H9 (cell line): Measurements from ENCODE around the gene DUS2. TPM values are rescaled to one million over a fixed set of nuclear protein-coding genes. Genes with fewer than 3 reads are reported as not detected.
"Not testable (repeated sequence)": the region's sequence is repeated elsewhere in the genome, so short reads cannot be mapped to it uniquely, and the experiment has no call there.

ENCODE experiments used
- DNase-seq: peaks from one replicate; pipeline ENCODE4 v3.0.0-alpha.2; 2017
- H2AFZ ChIP-seq: one replicate; pipeline ENCODE4 v1.6.1; 2013; ENCODE audit warnings: mild to moderate bottlenecking, low read length, control low read depth, moderate library complexity
- H2AK5ac ChIP-seq: 2 replicates; pipeline ENCODE4 v1.6.1; 2013; ENCODE audit warnings: low read length, control low read depth, mixed read lengths; ENCODE audit not compliant: insufficient read length
- H2BK120ac ChIP-seq: one replicate; pipeline ENCODE4 v1.6.1; 2013; ENCODE audit warnings: low read depth, mild to moderate bottlenecking, low read length, control low read depth, inconsistent platforms; ENCODE audit not compliant: poor library complexity, severe bottlenecking
- H2BK12ac ChIP-seq: 2 replicates; pipeline ENCODE4 v1.6.1; 2013; ENCODE audit warnings: low read length, control low read depth, mixed read lengths, low read depth; ENCODE audit not compliant: insufficient read length
- H2BK15ac ChIP-seq: 2 replicates; pipeline ENCODE4 v1.6.1; 2013; ENCODE audit warnings: low read depth, low read length, control low read depth
- H2BK20ac ChIP-seq: one replicate; pipeline ENCODE4 v1.6.1; 2013; ENCODE audit warnings: low read depth, mild to moderate bottlenecking, low read length, control low read depth, inconsistent platforms; ENCODE audit not compliant: poor library complexity, severe bottlenecking
- H2BK5ac ChIP-seq: 2 replicates; pipeline ENCODE4 v1.6.1; 2013; ENCODE audit warnings: low read length, control low read depth, mixed read lengths; ENCODE audit not compliant: insufficient read length
- H3K14ac ChIP-seq: 2 replicates; pipeline ENCODE4 v1.6.1; 2013; ENCODE audit warnings: low read length, control low read depth; ENCODE audit not compliant: insufficient read depth
- H3K18ac ChIP-seq: 2 replicates; pipeline ENCODE4 v1.6.1; 2013; ENCODE audit warnings: low read depth, mild to moderate bottlenecking, mixed read lengths, low read length, control low read depth; ENCODE audit not compliant: insufficient read length
- H3K23ac ChIP-seq: 2 replicates; pipeline ENCODE4 v1.6.1; 2013; ENCODE audit warnings: low read length, control low read depth, mixed read lengths, low read depth; ENCODE audit not compliant: insufficient read length
- H3K23me2 ChIP-seq: 2 replicates; pipeline ENCODE4 v1.6.1; 2013; ENCODE audit warnings: low read depth, mild to moderate bottlenecking, mixed read lengths, low read length, control low read depth; ENCODE audit not compliant: insufficient read length, poor library complexity, severe bottlenecking
- H3K27ac ChIP-seq: 2 replicates; pipeline ENCODE4 v1.5.1; 2013; ENCODE audit warnings: low read length, control low read depth, mixed read lengths, low read depth; ENCODE audit not compliant: insufficient read length
- H3K27me3 ChIP-seq: 2 replicates; pipeline ENCODE4 v1.6.1; 2013; ENCODE audit warnings: low read length, control low read depth, inconsistent platforms; ENCODE audit not compliant: insufficient read depth
- H3K4ac ChIP-seq: 2 replicates; pipeline ENCODE4 v1.6.1; 2013; ENCODE audit warnings: low read depth, mild to moderate bottlenecking, control low read depth, inconsistent platforms, low read length, moderate library complexity
- H3K4me1 ChIP-seq: 2 replicates; pipeline ENCODE4 v1.6.1; 2013; ENCODE audit warnings: low read length, control low read depth, inconsistent platforms; ENCODE audit not compliant: insufficient read depth
- H3K4me2 ChIP-seq: 2 replicates; pipeline ENCODE4 v1.6.1; 2013; ENCODE audit warnings: low read length, control low read depth, mixed read lengths; ENCODE audit not compliant: insufficient read length, insufficient read depth
- H3K56ac ChIP-seq: 2 replicates; pipeline ENCODE4 v1.6.1; 2013; ENCODE audit warnings: low read depth, mild to moderate bottlenecking, mixed read lengths, low read length, control low read depth; ENCODE audit not compliant: insufficient read length
- H3K79me1 ChIP-seq: 2 replicates; pipeline ENCODE4 v1.6.1; 2013; ENCODE audit warnings: low read depth, mild to moderate bottlenecking, moderate library complexity, low read length, control low read depth, inconsistent platforms; ENCODE audit not compliant: insufficient read depth, poor library complexity, severe bottlenecking
- H3K79me2 ChIP-seq: 2 replicates; pipeline ENCODE4 v1.6.1; 2013; ENCODE audit warnings: low read length, control low read depth, inconsistent platforms; ENCODE audit not compliant: insufficient read depth
- H3K9ac ChIP-seq: 2 replicates; pipeline ENCODE4 v1.6.1; 2013; ENCODE audit warnings: low read length, control low read depth, mixed read lengths; ENCODE audit not compliant: insufficient read length; ENCODE audit errors: extremely low read depth
- H3K9me3 ChIP-seq: one replicate; pipeline ENCODE4 v1.6.1; 2013; ENCODE audit warnings: low read depth, low read length, inconsistent platforms; ENCODE audit not compliant: control insufficient read depth
- H3T11ph ChIP-seq: one replicate; pipeline ENCODE4 v1.6.1; 2013; ENCODE audit warnings: mild to moderate bottlenecking, low read length, control low read depth, inconsistent platforms
- H4K20me1 ChIP-seq: one replicate; pipeline ENCODE4 v1.6.1; 2013; ENCODE audit not compliant: control insufficient read depth, insufficient read length, insufficient read depth
- H4K5ac ChIP-seq: 2 replicates; pipeline ENCODE4 v1.6.1; 2013; ENCODE audit warnings: low read depth, mild to moderate bottlenecking, mixed read lengths, low read length, control low read depth; ENCODE audit not compliant: insufficient read length
- H4K8ac ChIP-seq: replicated peaks from 2 replicates; pipeline ENCODE4 v1.6.1; 2013; ENCODE audit warnings: low read length, control low read depth, mixed read lengths, low read depth; ENCODE audit not compliant: insufficient read length
- H4K91ac ChIP-seq: 2 replicates; pipeline ENCODE4 v1.6.1; 2013; ENCODE audit warnings: low read depth, mild to moderate bottlenecking, moderate library complexity, mixed read lengths, low read length, control low read depth; ENCODE audit not compliant: insufficient read length
- H3K27ac Mint-ChIP-seq, 3 experiments: 2 replicates in 2 of 3; 3 replicates in 1 of 3; pipeline ENCODE4 v1.8.0; 2020 to 2021; ENCODE audit warnings: mixed read lengths in 3 of 3, mild to moderate bottlenecking in 1 of 3, moderate library complexity in 1 of 3
- H3K27me3 Mint-ChIP-seq: 2 replicates; pipeline ENCODE4 v1.8.0; 2021; ENCODE audit warnings: low read depth, mild to moderate bottlenecking, moderate library complexity, mixed read lengths
- H3K36me3 Mint-ChIP-seq, 3 experiments: 2 replicates in 2 of 3; 3 replicates in 1 of 3; pipeline ENCODE4 v1.8.0; 2020 to 2021; ENCODE audit warnings: low read depth in 3 of 3, mixed read lengths in 3 of 3; ENCODE audit not compliant: insufficient read depth in 1 of 3
- H3K4me1 Mint-ChIP-seq, 2 experiments: 2 replicates each; pipeline ENCODE4 v1.8.0; 2020; ENCODE audit warnings: mixed read lengths in 2 of 2
- H3K4me3 Mint-ChIP-seq, 2 experiments: 2 replicates in 1 of 2; 3 replicates in 1 of 2; pipeline ENCODE4 v1.8.0; 2020 to 2021; ENCODE audit warnings: mild to moderate bottlenecking in 2 of 2, mixed read lengths in 2 of 2, moderate library complexity in 1 of 2
- H3K9me3 Mint-ChIP-seq, 2 experiments: 2 replicates in 1 of 2; 3 replicates in 1 of 2; pipeline ENCODE4 v1.8.0; 2020; ENCODE audit warnings: mild to moderate bottlenecking in 2 of 2, mixed read lengths in 2 of 2, moderate library complexity in 1 of 2
- WGBS: extraction: QIAGEN DNeasy Blood & Tissue Kit; methylation state at CpG from one replicate; pipeline ENCODE4 v1.1.7; 2013; ENCODE audit warnings: missing lambda C conversion rate, low lambda C conversion rate, mixed read lengths; ENCODE audit not compliant: insufficient read length; ENCODE audit errors: extremely low coverage; 5-methylcytosine and 5-hydroxymethylcytosine counted together
- total RNA-seq: library from RNA; stranded (reverse); gene quantifications from 2 replicates; pipeline ENCODE4 v1.2.1, GENCODE V29; 2021

Gene DUS2
- total RNA-seq, 1 experiment from 2014 or later, result 28.5 TPM

- not testable (repeated sequence) for H3K79me2 ChIP-seq, H3K4me2 ChIP-seq, H2BK20ac ChIP-seq, H3K14ac ChIP-seq, H3K4me1 ChIP-seq, H3K9me3 ChIP-seq, H3K27me3 ChIP-seq, H2AFZ ChIP-seq, H2AK5ac ChIP-seq, H4K20me1 ChIP-seq, H3K4me3 Mint-ChIP-seq, H2BK15ac ChIP-seq, DNase-seq, H3K4ac ChIP-seq, H3K27ac Mint-ChIP-seq, H4K91ac ChIP-seq, H3T11ph ChIP-seq, H2BK5ac ChIP-seq, H3K9ac ChIP-seq, H3K27me3 Mint-ChIP-seq, H4K8ac ChIP-seq, H3K27ac ChIP-seq, H2BK12ac ChIP-seq, H2BK120ac ChIP-seq, H3K23me2 ChIP-seq, H3K18ac ChIP-seq, H3K23ac ChIP-seq, H3K56ac ChIP-seq, H4K5ac ChIP-seq
- no CpG with 5 or more reads among the region's 5 CpGs for WGBS
- peaks cover 7 to 14% of the 10 kb centered on the region in 2 experiments; a peak in 3 of 4 replicates for H3K4me1 Mint-ChIP-seq
- peaks cover 20 to 38% (median 28%) of the 10 kb centered on the region in 3 experiments for H3K36me3 Mint-ChIP-seq
- peaks cover 34 to 37% of the 10 kb centered on the region in 2 experiments for H3K9me3 Mint-ChIP-seq
- H3K79me1 ChIP-seq, result peaks cover 14% of the 10 kb centered on the region
Observed at GRCh38 chr16:68109156-68109555, 86.1 kb downstream of the DUS2 start.

- not testable (repeated sequence) for H3K27me3 Mint-ChIP-seq, H3K9me3 ChIP-seq, H3K4me3 Mint-ChIP-seq, H3K79me2 ChIP-seq, H2BK5ac ChIP-seq, H3K4me1 ChIP-seq, H4K20me1 ChIP-seq, H2BK12ac ChIP-seq, H2BK120ac ChIP-seq, H3K18ac ChIP-seq, H2AFZ ChIP-seq, H2BK20ac ChIP-seq, H3K27ac ChIP-seq, H3K4ac ChIP-seq, H3K27ac Mint-ChIP-seq, H3K23ac ChIP-seq, H3K27me3 ChIP-seq, H3K4me2 ChIP-seq, H3K14ac ChIP-seq, H3K79me1 ChIP-seq, H2BK15ac ChIP-seq, H3T11ph ChIP-seq, H3K9ac ChIP-seq, H4K91ac ChIP-seq, H4K8ac ChIP-seq, H4K5ac ChIP-seq, H3K56ac ChIP-seq, H2AK5ac ChIP-seq, DNase-seq, H3K23me2 ChIP-seq
- Mint-ChIP-seq H3K36me3 (peaks cover 20 to 38% (median 23%) of the 10 kb centered on the region in 3 experiments), H3K4me1 (peaks cover 7 to 14% of the 10 kb centered on the region in 2 experiments; a peak in 3 of 4 replicates), H3K9me3 (peaks cover 31 to 34% of the 10 kb centered on the region in 2 experiments)
- WGBS, result no CpG with 5 or more reads among the region's 2 CpGs
Observed at GRCh38 chr16:68110611-68111010, 87.5 kb downstream of the DUS2 start.
